Lower leg skin (tissue), 3 donors: ENCODE results near the gene FKBP5.

Experiments
- CTCF ChIP-seq, 3 donors: fragments of 450-650 bp; IDR thresholded peaks; one replicate each; pipeline ENCODE4 v1.5.1; 2016; ENCODE audit warnings: antibody characterized with exemption in 3 of 3, mild to moderate bottlenecking in 3 of 3, moderate library complexity in 2 of 3
- POLR2A ChIP-seq, 2 donors: fragments of 450-650 bp; IDR thresholded peaks; one replicate each; pipeline ENCODE4 v1.6.1; 2016 to 2017; ENCODE audit warnings: antibody characterized with exemption in 2 of 2, mild to moderate bottlenecking in 1 of 2, moderate library complexity in 1 of 2

GRCh38 chr6:35708585-35708984 is 19.9 kb upstream of the FKBP5 start:
- TF ChIP-seq CTCF (IDR thresholded peaks at IDR 0.05): no peak
- no peak for TF ChIP-seq POLR2A (IDR thresholded peaks at IDR 0.05)
